Thoracic aorta (tissue), 2 donors: ENCODE results near the gene FAM167B. TPM values are rescaled to one million over a fixed set of nuclear protein-coding genes. Genes with fewer than 3 reads are reported as not detected.
A peak's percentile ranks its signal among the peaks of the same experiment; 100 is the strongest.
"Not testable (repeated sequence)": the region's sequence is repeated elsewhere in the genome, so short reads cannot be mapped to it uniquely, and the experiment has no call there.

Experiments
- ATAC-seq: fragments of 150-250 bp; one replicate; pipeline ENCODE4 v1.8.0; 2017; ENCODE audit warnings: low read depth; ENCODE audit not compliant: insufficient number of reproducible peaks, low FRiP score
- DNase-seq: peaks from one replicate; pipeline ENCODE4 v3.0.0-alpha.2; 2020; ENCODE audit warnings: low spot score
- H3K27ac ChIP-seq, 2 donors: fragments of 200-600 bp; sonication (generic); 1 replicate in 1 of 2; 2 replicates in 1 of 2; pipeline ENCODE4 v1.5.1; 2016; ENCODE audit warnings: mild to moderate bottlenecking in 2 of 2, moderate library complexity in 2 of 2
- H3K27me3 ChIP-seq: fragments of 200-600 bp; sonication (generic); replicated peaks from 2 replicates; pipeline ENCODE4 v1.6.0; 2016; ENCODE audit warnings: mild to moderate bottlenecking; ENCODE audit not compliant: insufficient read depth
- H3K36me3 ChIP-seq: fragments of 200-600 bp; sonication (generic); one replicate; pipeline ENCODE4 v1.5.1; 2016
- H3K4me1 ChIP-seq, 2 donors: fragments of 200-600 bp; sonication (generic); 1 replicate in 1 of 2; 2 replicates in 1 of 2; pipeline versions ENCODE4 v1.5.1 to v1.6.0; 2016; ENCODE audit warnings: low read depth in 2 of 2, mild to moderate bottlenecking in 1 of 2; ENCODE audit not compliant: control insufficient read depth in 1 of 2
- H3K4me3 ChIP-seq: fragments of 200-600 bp; sonication (generic); 2 replicates; pipeline ENCODE4 v1.5.1; 2016; ENCODE audit warnings: mild to moderate bottlenecking
- H3K9me3 ChIP-seq: fragments of 200-600 bp; sonication (generic); 2 replicates; pipeline ENCODE4 v1.5.1; 2016
- CTCF ChIP-seq: fragments of 200-600 bp; sonication (generic); IDR thresholded peaks from one replicate; pipeline ENCODE4 v1.5.1; 2019; ENCODE audit warnings: antibody characterized with exemption
- total RNA-seq, 2 donors: library from RNA; depleted of rRNA; stranded (reverse); fragments of >200 nt; gene quantifications; one replicate each; pipeline versions ENCODE4 v1.1.0 to v1.2.3, GENCODE V29; 2016

FAM167B gene
- total RNA-seq, 2 donors from 2014 or later, result 0.78 to 6.1 TPM

GRCh38 chr1:32274646-32275340 lies 27.8 kb downstream of the FAM167B start:
- no peaks in the 10 kb centered on the region for H3K36me3 ChIP-seq
- no peaks in the 10 kb centered on the region for H3K27me3 ChIP-seq
- ATAC-seq (no peak), DNase-seq (no peak)
- H3K9me3 ChIP-seq, result no peaks in the 10 kb centered on the region
- H3K27ac ChIP-seq, result no peak overlapping the region
- no peaks in the 10 kb centered on the region for H3K4me1 ChIP-seq
- no peak for TF ChIP-seq CTCF
- no peak overlapping the region for H3K4me3 ChIP-seq

- no peak for ATAC-seq
Measured at GRCh38 chr1:32275424-32275823, 28.4 kb downstream of the FAM167B start.

GRCh38 chr1:32276032-32276782 lies 29.2 kb downstream of the FAM167B start:
- Histone ChIP-seq H3K27me3 (no peaks in the 10 kb centered on the region), H3K4me1 (no peaks in the 10 kb centered on the region), H3K36me3 (no peaks in the 10 kb centered on the region), H3K27ac (no peak overlapping the region), H3K9me3 (no peaks in the 10 kb centered on the region), H3K4me3 (no peak overlapping the region)
- no peak for TF ChIP-seq CTCF
- ATAC-seq (no peak), DNase-seq (no peak)

More at GRCh38 chr1:32275424-32275823, 28.4 kb downstream of the FAM167B start:
- no peaks in the 10 kb centered on the region for H3K9me3 ChIP-seq
- no peak overlapping the region for H3K27ac ChIP-seq
- H3K36me3 ChIP-seq, result no peaks in the 10 kb centered on the region
- DNase-seq, result no peak
- peak overlapping the region; percentile 11 for H3K4me3 ChIP-seq
- no peaks in the 10 kb centered on the region for H3K4me1 ChIP-seq
- TF ChIP-seq CTCF, result no peak
- no peaks in the 10 kb centered on the region for H3K27me3 ChIP-seq

- not testable (repeated sequence) for H3K4me3 ChIP-seq, H3K27me3 ChIP-seq, H3K9me3 ChIP-seq, DNase-seq, H3K4me1 ChIP-seq, H3K27ac ChIP-seq, ATAC-seq, H3K36me3 ChIP-seq
Measured at GRCh38 chr1:32284777-32285176, 37.8 kb downstream of the FAM167B start.

- H3K27me3 ChIP-seq, result no peaks in the 10 kb centered on the region
- DNase-seq (no peak), ATAC-seq (no peak)
- H3K36me3 ChIP-seq, result no peaks in the 10 kb centered on the region
- H3K4me3 ChIP-seq, result no peak overlapping the region
- H3K27ac ChIP-seq, result no peak overlapping the region
- H3K9me3 ChIP-seq, result no peaks in the 10 kb centered on the region
- no peak for TF ChIP-seq CTCF
- no peaks in the 10 kb centered on the region for H3K4me1 ChIP-seq
Measured at GRCh38 chr1:32285658-32286057, 38.6 kb downstream of the FAM167B start.
